PFSK-1 (cell line): ENCODE measurements around the gene CBY2.

ENCODE experiments used
- FOXP2 ChIP-seq: optimal IDR thresholded peaks from 2 replicates; pipeline ENCODE3; 2011; ENCODE audit warnings: borderline replicate concordance, control low read depth, inconsistent platforms; ENCODE audit not compliant: insufficient read depth; ENCODE audit errors: extremely low read length, extremely low read depth
- POLR2AphosphoS5 ChIP-seq: IDR thresholded peaks from 2 replicates; pipeline ENCODE4 v1.6.1; 2012; ENCODE audit warnings: low read depth, mild to moderate bottlenecking, control low read depth, low read length, moderate library complexity
- SIN3A ChIP-seq: IDR thresholded peaks from 2 replicates; pipeline ENCODE4 v1.6.1; 2012; ENCODE audit warnings: mild to moderate bottlenecking, low read length, moderate library complexity, borderline replicate concordance; ENCODE audit not compliant: insufficient read depth
- TAF1 ChIP-seq: IDR thresholded peaks from 2 replicates; pipeline ENCODE4 v1.6.1; 2012; ENCODE audit warnings: low read length, control low read depth, borderline replicate concordance; ENCODE audit not compliant: insufficient read depth
- TF ChIP-seq, protein P1 (sequence below), 2 experiments: IDR thresholded peaks; 2 replicates each; pipeline versions ENCODE4 v1.6.1 to v1.8.0; 2011 to 2012; ENCODE audit warnings: low read depth in 2 of 2, low read length in 2 of 2, control low read depth in 1 of 2, inconsistent platforms in 1 of 2, mild to moderate bottlenecking in 1 of 2, moderate library complexity in 1 of 2; ENCODE audit not compliant: insufficient read depth in 1 of 2

CBY2 gene

DNA sequence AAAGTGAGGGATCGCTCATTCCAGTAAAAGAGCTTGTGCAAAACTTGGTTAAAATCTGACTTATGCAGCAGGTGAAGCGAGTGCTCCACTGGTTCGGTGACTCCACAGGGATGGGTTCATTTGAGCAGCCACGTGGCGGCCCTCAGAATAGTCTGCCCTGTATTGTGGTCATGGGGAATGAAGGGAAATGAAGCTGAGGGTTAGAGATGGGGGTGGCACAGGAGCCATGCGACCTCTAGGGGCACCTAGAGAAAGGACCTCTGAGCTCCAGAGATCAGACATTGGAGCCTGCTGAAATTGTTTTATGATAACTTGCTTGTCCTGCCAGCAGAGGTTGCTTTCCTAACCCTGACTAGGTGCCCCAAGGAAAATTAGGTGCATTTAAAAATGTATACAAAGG is 26.6 kb downstream of the CBY2 start:
- TF ChIP-seq SIN3A (no peak), FOXP2 (no peak), TAF1 (no peak), POLR2AphosphoS5 (no peak)
- TF ChIP-seq, protein P1, sequence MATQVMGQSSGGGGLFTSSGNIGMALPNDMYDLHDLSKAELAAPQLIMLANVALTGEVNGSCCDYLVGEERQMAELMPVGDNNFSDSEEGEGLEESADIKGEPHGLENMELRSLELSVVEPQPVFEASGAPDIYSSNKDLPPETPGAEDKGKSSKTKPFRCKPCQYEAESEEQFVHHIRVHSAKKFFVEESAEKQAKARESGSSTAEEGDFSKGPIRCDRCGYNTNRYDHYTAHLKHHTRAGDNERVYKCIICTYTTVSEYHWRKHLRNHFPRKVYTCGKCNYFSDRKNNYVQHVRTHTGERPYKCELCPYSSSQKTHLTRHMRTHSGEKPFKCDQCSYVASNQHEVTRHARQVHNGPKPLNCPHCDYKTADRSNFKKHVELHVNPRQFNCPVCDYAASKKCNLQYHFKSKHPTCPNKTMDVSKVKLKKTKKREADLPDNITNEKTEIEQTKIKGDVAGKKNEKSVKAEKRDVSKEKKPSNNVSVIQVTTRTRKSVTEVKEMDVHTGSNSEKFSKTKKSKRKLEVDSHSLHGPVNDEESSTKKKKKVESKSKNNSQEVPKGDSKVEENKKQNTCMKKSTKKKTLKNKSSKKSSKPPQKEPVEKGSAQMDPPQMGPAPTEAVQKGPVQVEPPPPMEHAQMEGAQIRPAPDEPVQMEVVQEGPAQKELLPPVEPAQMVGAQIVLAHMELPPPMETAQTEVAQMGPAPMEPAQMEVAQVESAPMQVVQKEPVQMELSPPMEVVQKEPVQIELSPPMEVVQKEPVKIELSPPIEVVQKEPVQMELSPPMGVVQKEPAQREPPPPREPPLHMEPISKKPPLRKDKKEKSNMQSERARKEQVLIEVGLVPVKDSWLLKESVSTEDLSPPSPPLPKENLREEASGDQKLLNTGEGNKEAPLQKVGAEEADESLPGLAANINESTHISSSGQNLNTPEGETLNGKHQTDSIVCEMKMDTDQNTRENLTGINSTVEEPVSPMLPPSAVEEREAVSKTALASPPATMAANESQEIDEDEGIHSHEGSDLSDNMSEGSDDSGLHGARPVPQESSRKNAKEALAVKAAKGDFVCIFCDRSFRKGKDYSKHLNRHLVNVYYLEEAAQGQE (IDR thresholded peaks at IDR 0.05; ENCODE audit: insufficient read depth in 1 of 2, low read depth in 2 of 2, low read length in 2 of 2), result no peak

DNA sequence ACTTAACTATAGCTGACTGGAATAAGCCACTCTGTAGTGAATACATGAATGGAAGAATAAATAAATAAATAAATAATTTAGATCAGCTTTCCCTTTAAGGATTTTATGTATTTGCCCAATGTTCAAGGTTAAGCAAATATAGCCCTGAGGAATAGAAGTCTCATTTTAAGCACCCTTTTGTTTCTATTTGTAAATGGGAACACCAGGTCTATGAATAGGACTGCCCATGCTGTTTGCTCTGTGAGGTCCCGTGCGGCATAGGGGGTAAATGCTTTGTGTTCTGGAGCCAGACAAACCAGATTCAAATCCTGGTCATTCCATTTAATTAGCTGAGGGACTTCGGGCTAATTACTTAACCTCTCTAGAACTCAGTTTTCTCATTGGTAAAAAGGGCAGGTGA is 29.3 kb downstream of the CBY2 start:
- no peak for TF ChIP-seq SIN3A
- no peak for TF ChIP-seq FOXP2

DNA sequence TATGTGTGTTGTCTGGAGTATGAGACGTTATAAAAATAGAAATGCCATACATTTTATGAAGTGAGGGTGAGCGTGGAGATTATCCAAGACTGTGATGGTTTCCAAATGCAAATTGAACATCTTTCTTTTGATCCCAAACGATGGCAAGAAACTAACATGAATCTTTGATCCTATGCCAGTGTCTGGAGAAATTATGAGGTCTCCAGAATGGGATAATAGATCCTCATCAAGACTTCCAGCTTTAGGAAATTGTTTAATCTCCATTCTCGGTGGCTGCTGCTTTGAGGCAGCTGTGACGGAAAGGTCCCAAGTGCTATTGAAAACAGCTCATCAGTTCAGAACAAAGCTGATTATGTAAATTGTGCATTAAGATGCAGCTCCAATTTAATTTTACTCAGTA is 30.8 kb downstream of the CBY2 start:
- TF ChIP-seq, protein P1 (IDR thresholded peaks at IDR 0.05; ENCODE audit: insufficient read depth in 1 of 2, low read depth in 2 of 2, low read length in 2 of 2), result no peak
- TF ChIP-seq SIN3A, result no peak
- no peak for TF ChIP-seq FOXP2
- TF ChIP-seq TAF1, result no peak
- TF ChIP-seq POLR2AphosphoS5, result no peak

DNA sequence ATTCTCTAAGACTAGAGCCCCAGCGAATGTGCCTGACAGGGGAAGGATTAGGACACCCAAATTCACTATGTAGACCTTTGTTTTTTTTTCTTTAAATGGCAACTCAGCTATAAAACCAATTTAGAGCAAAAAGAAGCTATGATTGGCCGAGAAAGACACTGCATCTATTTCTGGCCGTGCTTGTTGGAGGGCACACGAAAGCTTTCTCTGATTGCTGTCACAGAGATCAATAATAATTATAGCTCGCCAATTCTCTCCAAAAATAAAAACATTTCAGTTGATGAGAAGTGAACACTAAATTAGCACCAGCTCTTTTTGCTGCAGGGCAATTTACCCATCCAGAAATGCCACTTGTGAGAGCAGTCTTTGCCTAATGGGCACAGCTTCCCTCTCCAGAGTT is 31.2 kb downstream of the CBY2 start:
- TF ChIP-seq TAF1 (no peak), SIN3A (no peak), POLR2AphosphoS5 (no peak), FOXP2 (no peak)
- TF ChIP-seq, protein P1 (IDR thresholded peaks at IDR 0.05; ENCODE audit: insufficient read depth in 1 of 2, low read depth in 2 of 2, low read length in 2 of 2), result no peak

DNA sequence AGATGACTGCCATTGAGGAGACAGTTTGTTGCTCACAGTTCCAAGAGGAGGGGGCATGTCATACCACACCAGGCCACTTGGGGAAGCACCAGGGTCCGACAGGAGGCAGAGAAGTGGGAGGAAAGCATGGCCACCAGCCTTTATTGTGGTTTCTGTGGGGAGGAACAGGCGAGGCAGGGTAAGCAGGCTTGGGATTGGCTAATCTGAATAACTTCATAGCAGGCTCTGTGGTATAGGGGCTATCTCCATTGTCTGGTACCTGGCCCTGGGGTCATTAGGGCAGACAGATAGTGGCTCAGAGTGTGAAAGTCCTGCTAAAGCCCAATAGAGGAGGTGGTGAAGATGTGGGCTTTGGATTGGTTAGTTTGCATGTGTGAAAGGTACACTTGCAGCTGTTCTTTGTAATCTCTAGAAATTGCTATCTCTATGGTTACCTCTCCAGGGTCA is 35.5 kb downstream of the CBY2 start:
- no peak for TF ChIP-seq SIN3A
- TF ChIP-seq, protein P1 (IDR thresholded peaks at IDR 0.05; ENCODE audit: insufficient read depth in 1 of 2, low read depth in 2 of 2, low read length in 2 of 2), result no peak
- no peak for TF ChIP-seq POLR2AphosphoS5
- no peak for TF ChIP-seq TAF1
- no peak for TF ChIP-seq FOXP2
